HG03432 (cell line): ENCODE results near the gene CFAP97D2.
"Not testable (repeated sequence)": the region's sequence is repeated elsewhere in the genome, so short reads cannot be mapped to it uniquely, and the experiment has no call there.

ENCODE experiments used
- ATAC-seq: cut with Tn5 transposase; IDR thresholded peaks from one replicate; pipeline ENCODE4 v1.9.1; 2021; ENCODE audit warnings: mild to moderate bottlenecking, moderate library complexity; ENCODE audit not compliant: unreplicated experiment

CFAP97D2 gene

DNA sequence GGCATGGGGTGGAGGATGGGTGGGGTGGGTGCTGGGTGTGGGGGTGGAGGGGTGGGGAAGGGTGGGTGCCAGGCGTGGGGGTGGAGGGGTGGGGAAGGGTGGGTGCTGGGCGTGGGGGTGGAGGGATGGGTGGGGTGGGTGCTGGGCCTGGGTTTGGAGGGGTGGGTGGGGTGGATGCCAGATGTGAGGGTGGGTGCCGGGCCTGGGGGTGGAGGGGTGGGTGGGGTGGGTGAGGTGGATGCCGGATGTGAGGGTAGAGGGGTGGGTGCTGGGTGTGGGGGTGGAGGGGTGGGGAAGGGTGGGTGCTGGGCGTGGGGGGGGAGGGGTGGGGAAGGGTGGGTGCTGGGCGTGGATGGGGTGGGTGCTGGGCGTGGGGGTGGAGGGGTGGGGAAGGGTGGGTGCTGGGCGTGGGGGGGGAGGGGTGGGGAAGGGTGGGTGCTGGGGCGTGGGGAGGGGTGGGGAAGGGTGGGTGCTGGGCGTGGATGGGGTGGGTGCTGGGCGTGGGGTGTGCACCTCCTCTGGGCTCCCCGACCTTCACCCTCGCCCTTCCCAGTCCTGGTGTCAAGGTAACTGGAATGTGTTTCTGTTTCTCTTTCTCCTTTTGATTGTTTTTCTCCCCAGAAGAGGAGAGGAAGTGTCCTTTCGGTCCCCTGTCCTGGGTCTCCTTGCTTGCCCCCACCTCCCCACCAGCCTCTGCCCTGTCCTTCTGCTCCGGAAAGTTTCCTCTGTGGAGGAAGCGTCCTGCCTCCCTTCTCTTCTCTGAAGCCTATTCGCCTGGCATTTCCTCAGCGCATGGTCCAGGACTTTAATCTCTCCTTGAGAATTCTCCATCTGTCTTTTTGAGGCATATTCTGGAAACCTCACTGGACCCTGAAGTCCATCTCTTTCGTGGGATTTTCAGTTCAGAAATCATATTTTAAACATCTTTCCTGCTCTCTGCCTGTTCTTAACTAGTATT lies 22.9 kb upstream of the CFAP97D2 start:
- ATAC-seq = no peak

DNA sequence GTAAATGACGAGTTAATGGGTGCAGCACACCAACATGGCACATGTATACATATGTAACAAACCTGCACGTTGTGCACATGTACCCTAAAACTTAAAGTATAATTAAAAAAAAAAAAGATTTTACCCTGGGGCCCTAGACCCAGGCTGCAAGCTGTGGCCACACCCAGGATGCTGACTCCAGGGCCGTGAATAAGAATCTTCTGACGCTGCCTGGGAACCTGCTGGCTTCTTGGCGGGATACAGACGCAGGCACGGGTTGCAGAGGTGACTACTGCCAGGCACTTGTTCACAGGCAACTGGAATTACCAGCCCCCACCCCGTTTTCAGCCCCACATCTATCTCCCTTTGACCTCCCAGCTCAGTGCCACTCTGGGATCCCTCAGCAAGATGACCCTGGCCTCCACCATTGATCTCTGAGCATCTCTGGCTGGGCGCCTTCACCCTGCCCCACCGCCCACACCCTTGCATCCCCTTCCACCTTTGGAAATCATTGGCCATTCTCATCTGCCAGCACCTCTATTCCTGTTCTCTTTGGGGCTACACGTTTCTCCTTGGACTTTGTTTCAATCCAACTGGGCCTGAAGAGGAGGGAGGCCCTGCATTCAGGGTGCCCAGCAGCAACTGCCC lies 21.1 kb upstream of the CFAP97D2 start:
- no peak for ATAC-seq

DNA sequence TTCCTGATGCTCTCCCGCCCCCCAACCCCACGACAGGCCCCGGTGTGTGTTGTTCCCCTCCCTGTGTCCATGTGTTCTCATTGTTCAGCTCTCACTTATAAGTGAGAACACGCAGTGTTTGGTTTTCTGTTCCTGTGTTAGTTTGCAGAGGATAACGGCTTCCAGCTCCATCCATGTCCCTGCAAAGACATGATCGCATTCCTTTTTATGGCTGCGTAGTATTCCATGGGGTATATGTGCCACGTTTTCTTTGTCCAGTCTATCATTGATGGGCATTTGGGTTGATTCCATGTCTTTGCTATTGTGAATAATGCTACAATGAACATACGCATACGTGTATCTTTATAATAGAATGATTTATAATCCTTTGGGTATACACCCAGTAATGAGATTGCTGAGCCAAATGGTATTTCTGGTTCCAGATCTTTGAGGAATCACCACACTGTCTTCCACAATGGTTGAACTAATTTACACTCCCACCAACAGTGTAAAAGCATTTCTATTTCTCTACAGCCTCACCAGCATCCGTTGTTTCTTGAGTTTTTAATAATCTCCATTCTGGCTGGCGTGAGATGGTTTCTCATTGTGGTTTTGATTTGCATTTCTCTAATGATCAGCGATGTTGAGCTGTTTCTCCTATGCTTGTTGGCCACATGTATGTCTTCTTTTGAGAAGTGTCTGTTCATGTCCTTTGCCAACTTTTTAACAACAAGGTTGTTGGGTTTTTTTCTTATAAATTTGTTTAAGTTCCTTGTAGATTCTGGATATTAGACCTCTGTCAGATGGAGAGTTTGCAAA lies 20.0 kb upstream of the CFAP97D2 start:
- not testable (repeated sequence) for ATAC-seq

DNA sequence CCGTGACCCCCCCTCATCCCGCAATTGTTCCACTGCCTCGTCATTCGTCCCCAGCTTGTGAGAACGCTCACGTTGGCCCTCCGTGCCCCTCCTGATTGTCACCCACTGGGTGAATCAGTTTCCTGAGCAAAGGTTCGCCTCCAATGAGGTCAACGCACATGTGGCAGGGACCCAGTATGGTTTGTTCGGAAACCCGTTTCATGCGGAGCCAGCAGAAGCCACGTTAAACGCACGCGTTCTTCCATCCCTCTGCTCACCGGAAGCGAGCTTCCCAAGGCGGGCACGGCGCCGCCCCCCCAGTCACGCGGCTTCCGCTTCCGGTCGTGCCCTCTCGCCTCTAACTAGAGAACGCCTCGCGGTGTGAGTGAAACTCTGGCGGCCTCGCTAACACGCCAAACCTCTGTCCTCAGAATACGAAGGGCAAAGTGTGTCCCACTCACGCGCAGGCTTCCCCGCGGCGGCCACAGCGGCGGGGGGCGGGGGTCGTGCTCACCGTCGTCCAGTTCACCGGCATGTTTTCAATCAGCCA lies 18.0 kb upstream of the CFAP97D2 start:
- no peak for ATAC-seq

DNA sequence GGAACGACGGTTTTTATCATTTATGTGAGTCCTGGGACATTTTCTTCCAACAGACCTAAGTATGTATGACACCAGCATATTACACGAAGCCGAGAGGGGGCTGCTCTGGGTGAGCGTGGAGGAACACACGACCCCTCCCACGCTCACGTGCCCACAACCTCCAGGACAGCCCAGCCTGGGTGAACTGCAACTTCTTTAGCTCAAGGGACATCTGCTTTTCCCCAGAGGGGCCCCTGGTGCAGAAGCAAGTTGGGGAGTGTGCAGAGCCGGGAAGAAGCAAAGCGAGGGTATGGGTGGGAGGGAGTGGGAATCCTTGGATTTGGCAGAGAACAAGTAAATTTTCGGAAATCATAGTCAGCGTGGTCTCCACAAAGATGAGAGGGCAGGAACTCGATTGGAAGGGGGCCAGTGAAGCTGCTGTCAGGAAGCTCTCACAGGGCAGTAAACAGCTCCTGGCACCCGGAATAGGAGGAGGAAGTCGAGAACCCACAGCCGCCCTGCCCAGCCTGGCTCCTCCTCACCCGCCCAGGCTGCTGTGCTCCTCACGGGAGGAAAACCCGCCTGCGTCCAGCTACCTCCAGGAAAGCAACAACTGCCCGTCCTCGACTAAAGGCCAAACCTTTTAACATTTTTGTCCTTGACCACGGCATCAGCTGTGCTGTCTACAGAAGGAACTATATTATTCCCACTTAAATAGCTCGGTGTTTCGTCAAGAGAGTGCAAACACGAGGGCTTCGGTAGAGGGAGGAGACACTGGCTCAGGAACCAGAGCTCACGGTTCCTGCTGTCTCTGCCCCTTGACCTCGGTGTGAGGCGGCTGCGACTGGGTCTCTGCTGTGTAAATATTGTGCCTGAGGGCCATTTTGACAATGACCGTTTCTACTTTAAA lies 17.2 kb upstream of the CFAP97D2 start:
- ATAC-seq = no peak

DNA sequence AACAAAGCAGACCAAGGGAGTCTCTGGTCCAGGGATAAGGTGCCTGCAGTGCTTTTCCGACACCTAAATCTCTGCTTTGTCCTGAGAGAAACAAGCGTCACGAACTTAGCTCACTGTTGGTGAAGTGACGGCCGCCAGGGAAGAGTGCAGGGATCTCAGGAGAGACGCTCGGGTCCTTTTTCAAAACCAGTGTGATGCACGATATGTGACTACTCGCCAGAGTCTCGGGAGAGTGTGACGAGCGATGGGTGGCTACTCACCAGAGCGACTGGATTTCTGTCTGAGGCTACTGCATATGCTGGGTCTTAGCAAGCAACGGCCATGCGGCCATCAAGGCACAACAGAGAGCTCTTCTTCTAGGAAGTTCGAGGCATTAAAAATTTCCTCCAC lies 16.5 kb upstream of the CFAP97D2 start:
- ATAC-seq = no peak

DNA sequence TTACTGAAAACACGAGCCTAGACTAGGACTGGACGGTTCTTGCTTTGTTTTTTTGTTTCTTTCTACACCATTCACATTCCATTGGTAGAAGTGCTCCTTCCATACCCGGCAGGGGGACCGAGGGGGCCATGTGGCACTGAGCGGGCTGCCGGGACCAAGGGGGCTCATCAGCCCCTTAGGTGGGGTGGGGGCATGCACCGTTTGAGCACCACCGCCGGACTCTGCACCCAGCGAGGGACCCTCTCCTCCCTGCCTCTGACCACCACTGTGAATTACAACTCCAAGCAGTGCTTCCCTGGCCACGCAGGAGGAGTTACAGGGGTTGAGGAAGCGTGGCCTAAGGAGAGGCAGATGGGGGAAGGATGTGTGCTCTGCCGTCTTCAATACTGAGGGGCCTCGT lies 15.0 kb upstream of the CFAP97D2 start:
- ATAC-seq = no peak

DNA sequence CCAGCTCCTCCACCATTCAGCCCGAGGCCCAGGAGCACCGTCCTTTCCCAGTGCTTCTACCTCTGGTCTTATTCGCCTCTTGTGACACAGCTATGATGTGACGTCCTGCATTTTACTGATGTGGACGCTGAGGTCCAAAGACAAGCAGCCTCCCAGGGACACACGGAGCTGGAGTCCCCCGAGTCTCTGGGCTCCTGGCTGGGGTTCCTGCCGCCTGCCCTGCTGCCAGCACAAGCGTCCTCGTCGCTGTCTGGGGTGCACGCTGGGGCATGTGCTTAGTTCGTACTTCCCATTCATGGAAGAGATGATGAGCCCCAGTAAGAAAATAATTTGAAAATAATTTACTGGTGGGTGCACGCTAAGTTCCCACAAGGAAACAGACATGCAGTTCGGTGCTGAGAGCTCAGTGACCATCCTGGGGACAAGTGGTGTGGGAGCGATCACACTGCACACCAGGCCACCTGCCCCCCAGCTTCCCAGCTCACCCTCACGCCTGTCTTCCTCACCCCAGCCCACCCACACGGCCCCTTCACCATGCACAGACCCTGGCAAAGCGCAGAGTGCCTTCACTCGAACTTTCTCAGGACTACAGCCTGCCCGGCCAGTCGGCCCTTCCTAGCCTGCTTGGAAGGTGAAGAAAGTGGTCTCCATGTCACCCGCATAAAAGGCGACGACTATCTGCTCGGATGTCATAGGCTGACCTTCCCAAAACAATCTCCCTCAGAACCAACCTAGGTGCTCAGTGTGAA lies 14.2 kb upstream of the CFAP97D2 start:
- no peak for ATAC-seq

DNA sequence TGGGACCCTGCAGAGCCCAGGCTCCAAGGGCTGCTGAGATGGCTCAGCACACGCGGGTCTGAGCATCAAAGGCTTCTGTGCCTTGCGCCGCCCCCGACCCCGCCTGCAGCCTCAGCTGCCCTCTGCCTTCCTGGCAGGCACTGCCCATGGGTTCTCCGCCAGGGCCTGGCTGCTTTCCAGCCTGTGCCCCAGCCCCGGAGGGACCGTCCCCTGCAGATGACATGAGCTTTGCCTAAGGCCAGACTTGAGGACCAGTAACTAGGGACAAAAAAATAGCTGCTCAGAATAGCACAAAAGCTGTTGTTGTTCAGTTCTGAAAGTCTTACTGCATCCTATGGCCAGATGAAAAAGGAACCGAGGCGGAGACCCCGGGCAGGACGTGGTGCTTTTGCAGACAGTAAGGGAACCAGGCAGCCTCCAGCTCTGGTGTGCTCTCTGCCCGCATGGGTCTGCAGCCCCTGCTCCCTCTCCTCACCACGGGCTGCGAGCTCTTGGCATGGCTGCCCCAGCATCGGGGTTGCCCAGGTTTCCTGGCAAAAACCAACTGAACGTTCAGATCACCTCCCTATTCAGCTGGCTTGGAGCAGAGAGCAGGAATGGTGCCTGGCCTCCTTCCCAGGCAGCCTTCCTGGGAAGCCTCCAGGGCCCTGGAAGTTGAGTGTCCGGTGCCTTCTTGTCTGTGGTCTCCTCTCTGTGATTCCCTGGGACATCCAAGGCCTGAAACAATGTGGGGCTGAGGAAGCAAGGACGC lies 12.5 kb upstream of the CFAP97D2 start:
- ATAC-seq = no peak

DNA sequence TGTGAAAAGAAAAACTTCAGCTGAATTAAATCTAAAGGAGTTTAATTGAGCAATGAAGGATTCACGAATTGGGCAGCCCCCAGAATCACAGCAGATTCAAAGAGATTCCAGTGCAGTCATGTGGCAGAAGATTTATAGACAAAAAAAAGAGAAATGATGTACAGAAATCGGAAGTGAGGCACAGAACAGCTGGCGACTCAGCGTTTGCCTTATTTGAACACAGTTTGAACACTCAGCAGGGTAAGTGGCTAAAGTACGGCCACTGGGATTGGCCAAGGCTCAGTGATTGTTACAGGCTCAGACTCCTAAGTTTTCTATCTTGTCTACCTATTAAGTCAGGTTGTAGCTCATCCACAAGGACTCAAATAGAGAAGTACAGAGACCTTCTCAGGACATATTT lies 11.6 kb upstream of the CFAP97D2 start:
- ATAC-seq = no peak

DNA sequence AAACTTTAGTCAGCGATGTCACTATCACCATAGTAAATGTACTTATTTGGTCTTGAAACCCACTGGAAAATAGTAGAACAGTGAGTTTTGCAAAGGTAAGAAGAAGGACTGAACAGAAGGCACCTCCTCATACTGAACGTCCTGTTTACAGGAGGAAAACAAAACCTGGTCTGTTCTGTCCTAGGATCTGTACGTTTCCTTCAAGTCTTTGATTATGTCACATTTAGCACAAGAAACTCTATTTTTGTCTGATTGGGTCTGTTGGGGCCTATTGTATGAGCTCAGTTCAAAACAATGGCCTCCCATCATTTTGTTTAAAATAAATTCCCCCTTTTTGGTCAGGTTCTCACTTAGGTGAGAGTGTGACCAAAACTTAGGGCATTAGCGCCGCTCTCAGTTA lies 11.2 kb upstream of the CFAP97D2 start:
- ATAC-seq = no peak

DNA sequence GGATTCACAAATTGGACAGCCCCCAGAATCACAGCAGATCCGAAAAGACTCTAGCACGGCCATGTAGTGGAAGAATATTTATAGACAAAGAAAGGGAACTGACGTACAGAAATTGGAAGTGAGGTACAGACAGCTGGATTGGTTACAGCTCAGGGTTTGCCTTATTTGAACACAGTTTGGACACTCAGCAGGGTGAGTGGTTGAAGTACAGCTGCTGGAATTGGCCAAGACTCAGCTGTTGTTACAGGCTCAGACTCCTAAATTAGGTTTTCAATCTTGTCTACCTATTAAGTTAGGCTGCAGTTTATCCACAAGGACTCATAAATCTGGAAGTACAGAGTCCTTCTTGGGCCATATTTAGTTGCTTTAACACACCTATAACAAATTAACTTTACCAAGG lies 5.8 kb upstream of the CFAP97D2 start:
- ATAC-seq = no peak

DNA sequence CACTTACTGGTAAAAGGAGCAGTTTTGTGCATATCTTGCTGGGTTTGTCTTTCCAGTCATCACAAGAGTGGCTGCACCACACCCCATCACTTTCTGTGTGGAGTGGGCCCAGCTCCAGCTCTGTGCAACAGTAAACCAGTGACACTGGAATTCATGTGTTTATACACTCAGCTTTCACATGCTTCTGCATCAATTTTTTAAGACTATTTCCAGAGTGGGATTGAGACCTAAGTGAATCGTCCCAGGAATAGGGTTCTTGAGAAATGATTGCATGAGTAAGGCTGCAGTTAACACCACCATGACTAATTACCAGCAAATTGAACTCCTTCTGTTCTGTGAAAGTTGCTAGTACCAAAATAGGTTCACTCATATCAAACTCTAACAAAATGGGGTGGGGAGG lies 5.3 kb upstream of the CFAP97D2 start:
- ATAC-seq = no peak

DNA sequence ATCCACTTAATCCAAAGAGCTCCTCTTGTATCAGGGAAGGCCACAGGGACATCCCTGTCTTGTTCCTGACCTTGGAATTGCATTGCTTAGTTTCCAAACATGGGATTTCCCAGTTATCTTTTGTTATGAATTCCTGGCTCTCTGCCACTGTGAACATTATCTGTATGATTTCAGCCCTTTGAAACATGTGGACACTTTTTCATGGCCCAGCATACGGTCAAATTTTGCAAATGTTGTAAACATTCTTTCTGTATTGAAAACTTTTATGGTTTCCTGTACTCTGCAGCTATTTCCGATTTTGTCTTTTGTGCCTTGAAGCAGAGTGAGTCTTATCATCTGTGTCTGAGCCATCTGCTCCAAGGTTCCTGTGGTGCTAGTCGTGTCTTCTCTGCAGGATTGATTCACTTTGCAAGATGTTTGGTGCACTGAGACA lies 4.5 kb upstream of the CFAP97D2 start:
- no peak for ATAC-seq

DNA sequence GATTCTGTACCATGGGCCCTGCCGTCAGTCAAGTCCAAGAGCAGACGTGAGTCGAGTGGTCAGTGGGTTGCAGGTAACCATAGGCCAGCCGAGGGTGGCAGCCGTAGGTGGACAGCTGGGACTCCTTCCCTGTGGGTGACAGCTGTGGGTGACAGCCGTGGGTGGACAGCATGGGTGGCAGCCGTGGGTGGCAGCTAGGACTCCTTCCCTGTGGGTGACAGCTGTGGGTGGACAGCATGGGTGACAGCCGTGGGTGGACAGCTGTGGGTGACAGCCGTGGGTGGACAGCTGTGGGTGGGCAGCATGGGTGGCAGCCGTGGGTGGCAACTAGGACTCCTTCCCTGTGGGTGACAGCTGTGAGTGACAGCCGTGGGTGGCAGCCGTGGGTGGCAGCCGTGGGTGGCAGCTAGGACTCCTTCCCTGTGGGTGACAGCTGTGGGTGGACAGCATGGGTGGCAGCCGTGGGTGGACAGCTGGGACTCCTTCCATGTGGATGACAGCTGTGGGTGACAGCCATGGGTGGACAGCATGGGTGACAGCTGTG lies 2.6 kb upstream of the CFAP97D2 start:
- ATAC-seq = not testable (repeated sequence)

DNA sequence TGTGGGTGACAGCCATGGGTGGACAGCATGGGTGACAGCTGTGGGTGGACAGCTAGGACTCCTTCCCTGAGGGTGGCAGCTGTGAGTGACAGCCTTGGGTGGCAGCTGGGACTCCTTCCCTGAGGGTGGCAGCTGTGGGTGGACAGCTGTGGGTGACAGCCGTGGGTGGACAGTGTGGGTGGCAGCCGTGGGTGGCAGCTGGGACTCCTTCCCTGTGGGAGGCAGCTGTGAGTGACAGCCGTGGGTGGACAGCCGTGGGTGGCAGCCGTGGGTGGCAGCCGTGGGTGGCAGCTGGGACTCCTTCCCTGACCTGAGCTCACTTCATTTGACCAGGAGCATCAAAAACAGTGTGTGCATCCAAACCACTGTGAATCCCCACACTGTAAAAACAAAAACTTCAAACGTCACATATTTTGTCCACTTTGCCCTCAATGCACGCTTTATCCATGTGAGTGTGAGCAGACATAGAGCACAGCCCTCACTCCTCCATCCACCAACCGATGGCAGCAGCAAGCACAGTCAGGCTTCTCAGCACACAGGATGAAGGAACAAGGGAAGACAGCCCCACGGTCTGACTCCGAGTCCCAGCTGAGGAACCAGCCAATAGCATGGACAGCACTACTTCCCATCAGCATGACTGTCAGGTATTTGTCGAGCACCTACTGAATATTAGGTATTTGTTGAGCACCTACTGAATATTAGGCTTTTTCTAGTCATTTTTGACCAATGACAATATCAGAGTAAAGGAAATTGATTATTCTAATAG lies 1.6 kb upstream of the CFAP97D2 start:
- no peak for ATAC-seq

DNA sequence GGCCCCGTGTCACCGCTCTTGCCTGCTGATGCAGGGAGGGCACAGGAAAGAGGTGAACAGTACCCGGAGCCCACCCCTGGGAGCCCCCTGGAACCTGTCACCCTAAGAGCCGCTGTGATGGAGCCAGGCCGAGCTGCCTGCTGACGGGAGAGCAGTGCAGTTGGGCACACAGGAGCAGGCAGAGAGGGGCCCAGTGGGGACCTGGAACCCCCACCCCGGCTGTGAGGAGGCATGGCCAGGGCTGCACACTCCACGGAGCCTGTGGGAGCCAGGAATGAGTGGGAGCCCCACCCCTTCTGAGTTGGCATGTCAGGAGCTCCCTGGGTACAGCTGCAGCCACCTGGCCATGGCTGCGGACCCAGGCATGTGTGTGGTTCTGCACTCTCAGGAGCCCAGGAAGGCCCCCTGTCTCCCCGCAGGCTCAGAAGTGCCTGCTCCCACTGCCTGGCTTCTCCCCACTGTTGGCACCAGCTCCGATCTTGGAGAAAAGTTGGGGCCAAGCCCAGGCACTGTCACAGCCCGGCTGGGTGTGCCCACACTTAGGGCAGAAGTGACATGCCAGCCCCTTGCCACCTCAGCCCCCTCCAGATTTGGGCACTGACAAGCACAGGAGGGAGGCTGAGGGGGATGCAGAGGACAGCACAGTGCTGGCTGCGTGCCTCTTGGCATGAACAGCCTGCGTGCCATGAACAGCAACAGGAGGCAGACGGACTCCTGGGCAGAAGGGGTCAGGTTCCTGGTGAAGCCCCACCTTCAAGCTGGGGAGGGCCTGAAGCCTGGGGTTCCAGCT lies 6.3 kb downstream of the CFAP97D2 start:
- ATAC-seq = no peak
